HUES48 (cell line): ENCODE measurements around the gene MCRIP1.

Experiments
- H3K27ac ChIP-seq: one replicate; pipeline ENCODE4 v1.7.0; 2013; ENCODE audit warnings: low read depth, low read length, inconsistent platforms
- H3K27me3 ChIP-seq: 2 replicates; pipeline ENCODE4 v1.6.1; 2013; ENCODE audit warnings: mild to moderate bottlenecking, low read length; ENCODE audit not compliant: control insufficient read depth, insufficient read depth
- H3K36me3 ChIP-seq: 2 replicates; pipeline ENCODE4 v1.6.1; 2013; ENCODE audit warnings: low read length; ENCODE audit not compliant: control insufficient read depth, insufficient read depth
- H3K4me1 ChIP-seq: 2 replicates; pipeline ENCODE4 v1.6.1; 2013; ENCODE audit warnings: mild to moderate bottlenecking, low read length; ENCODE audit not compliant: control insufficient read depth, insufficient read depth
- H3K4me3 ChIP-seq: 2 replicates; pipeline ENCODE4 v1.5.1; 2013; ENCODE audit warnings: mild to moderate bottlenecking, low read depth, low read length
- H3K9ac ChIP-seq: 2 replicates; pipeline ENCODE4 v1.6.1; 2013; ENCODE audit warnings: mild to moderate bottlenecking, low read depth, low read length, moderate library complexity
- H3K9me3 ChIP-seq: 2 replicates; pipeline ENCODE4 v1.6.1; 2013; ENCODE audit warnings: low read length; ENCODE audit not compliant: control insufficient read depth, insufficient read depth

The MCRIP1 gene

DNA sequence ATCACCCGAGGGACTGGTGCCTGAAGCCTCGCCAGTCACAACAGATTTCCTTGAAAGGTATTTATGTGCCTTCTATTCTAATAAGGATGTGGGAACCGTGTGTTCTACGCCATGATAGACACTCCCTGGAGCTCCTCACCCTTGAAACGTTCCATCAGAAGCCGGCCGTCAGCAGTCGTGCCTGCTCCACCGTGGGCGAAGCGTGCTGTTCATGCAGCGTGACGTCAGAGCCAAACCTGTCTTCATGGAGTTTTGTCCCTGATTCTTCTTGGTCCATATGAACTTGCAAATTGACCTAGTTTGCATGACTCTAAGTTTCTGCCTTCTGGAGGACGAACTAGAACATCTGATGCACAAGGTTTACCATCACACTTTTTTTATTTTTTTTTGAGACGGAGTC, 6.2 kb upstream of the MCRIP1 start:
- Histone ChIP-seq H3K27ac (no peak overlapping the region), H3K4me1 (no peaks in the 10 kb centered on the region), H3K9ac (no peak overlapping the region), H3K9me3 (no peaks in the 10 kb centered on the region), H3K36me3 (peaks cover 15% of the 10 kb centered on the region), H3K4me3 (no peak overlapping the region), H3K27me3 (no peaks in the 10 kb centered on the region)

DNA sequence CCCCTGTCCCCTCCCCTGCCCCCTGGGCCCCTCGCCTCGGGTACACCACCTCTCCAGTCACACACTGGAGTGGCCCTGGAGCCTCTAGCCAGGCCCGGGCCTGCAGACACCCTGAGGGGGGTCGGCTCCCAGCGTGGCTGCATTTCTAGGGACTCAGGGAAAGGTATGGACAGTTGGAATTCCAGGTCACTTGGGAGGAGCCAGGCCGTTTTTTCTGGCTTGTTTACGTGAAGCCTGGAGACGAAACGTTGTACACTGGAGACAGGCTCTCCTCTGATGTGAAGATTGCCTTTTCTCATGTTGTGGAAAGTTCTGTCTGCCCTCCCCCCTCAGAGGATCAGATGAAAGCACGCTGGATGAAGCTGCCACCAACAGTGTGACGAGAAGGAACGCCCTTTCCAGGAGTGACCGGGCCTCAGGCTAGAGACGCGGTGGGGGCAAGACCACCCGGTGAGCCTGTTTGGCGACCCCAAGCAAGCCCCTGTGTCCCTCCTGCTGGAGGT, 5.7 kb upstream of the MCRIP1 start:
- no peaks in the 10 kb centered on the region for H3K4me1 ChIP-seq
- H3K27me3 ChIP-seq: no peaks in the 10 kb centered on the region
- H3K27ac ChIP-seq: no peak overlapping the region
- no peak overlapping the region for H3K9ac ChIP-seq
- peaks cover 10% of the 10 kb centered on the region for H3K36me3 ChIP-seq
- H3K4me3 ChIP-seq: no peak overlapping the region
- no peaks in the 10 kb centered on the region for H3K9me3 ChIP-seq

DNA sequence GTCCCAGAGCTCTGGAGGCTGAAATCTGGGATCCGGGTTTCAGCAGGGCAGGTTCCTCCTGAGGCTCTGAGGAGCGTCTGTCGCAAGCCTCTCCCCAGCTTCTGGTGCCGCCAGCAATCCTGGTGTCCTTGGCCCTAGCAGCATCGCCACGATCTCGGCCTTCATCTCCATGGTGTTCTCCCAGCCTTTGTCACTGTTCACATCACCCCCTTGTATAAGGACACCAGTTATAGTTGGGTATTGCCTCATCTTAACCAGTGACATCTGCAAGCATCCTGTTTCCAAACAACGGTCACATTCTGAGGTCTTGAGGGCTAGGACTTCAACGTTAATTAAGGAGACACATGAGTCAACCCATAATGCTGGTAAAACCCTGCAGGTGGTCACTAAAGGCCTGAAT, 4.5 kb upstream of the MCRIP1 start:
- Histone ChIP-seq H3K4me3 (no peak overlapping the region), H3K4me1 (no peaks in the 10 kb centered on the region), H3K9me3 (no peaks in the 10 kb centered on the region), H3K27me3 (no peaks in the 10 kb centered on the region), H3K9ac (no peak overlapping the region), H3K27ac (no peak overlapping the region), H3K36me3 (no peaks in the 10 kb centered on the region; the same call in 1 of the 2 replicates)

GRCh38 chr17:81834831-81835267, 1.8 kb upstream of the MCRIP1 start, which contains the start of gene PPP1R27:
PPP1R27 (minus strand) TSS chr17:81835050; CDS start chr17:81834953, 97 bp downstream.
- peak within 1 kb of the TSS; percentile 94 for H3K9ac ChIP-seq
- no peaks in the 10 kb centered on the region for H3K9me3 ChIP-seq
- peak within 1 kb of the TSS; percentile 90 for H3K4me3 ChIP-seq
- H3K4me1 ChIP-seq: peaks cover 8% of the 10 kb centered on the region
- peak within 1 kb of the TSS; percentile 94 for H3K27ac ChIP-seq
- no peaks in the 10 kb centered on the region for H3K36me3 ChIP-seq
- H3K27me3 ChIP-seq: no peaks in the 10 kb centered on the region

DNA sequence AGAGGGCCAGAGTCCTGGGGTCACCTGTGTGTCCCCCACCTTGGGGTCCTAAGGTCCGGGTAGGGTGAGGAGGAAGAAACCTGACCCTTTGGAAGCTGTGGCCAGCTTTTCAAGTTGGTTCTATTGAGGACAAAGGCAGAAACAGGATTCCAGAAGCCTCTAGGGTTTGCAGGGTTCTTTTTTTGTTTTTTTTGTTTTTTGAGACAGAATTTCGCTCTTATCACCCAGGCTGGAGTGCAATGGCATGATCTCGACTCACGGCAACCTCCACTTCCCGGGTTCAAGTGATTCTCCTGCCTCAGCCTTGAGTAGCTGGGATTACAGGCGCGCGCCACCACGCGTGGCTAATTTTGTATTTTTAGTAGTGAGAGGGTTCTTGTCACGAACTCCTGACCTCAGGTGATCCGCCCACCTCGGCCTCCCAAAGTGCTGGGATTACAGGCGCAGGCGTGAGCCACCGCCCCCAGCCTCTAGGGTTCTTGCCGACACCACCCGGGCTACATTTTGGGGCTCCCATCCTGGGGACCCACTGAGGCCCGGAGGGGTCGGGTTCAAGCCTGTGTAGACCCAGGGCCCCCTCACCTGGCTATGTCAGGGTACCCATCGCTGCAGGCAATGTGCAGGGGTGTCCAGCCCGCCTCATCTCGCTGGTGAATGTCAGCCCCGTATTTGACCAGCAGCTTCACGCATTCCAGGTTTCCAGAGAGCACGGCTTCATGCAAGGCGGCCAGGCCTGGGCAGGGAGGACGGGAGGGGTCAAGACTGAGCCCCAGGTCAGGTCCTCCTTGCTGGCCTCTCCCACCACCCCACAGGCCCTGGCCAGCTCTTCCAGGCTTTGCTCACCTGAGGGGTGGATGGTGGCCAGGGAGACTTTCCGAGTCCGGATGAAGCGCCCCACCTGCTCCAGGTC, 1.1 kb upstream of the MCRIP1 start:
- H3K36me3 ChIP-seq: no peaks in the 10 kb centered on the region
- H3K4me3 ChIP-seq: peak overlapping the region; percentile 90
- peak overlapping the region; percentile 94 for H3K27ac ChIP-seq
- H3K4me1 ChIP-seq: peaks cover 8% of the 10 kb centered on the region
- no peaks in the 10 kb centered on the region for H3K27me3 ChIP-seq
- H3K9me3 ChIP-seq: no peaks in the 10 kb centered on the region
- peak overlapping the region; percentile 94 for H3K9ac ChIP-seq

GRCh38 chr17:81832608-81833159, 407 bp downstream of the MCRIP1 start:
- H3K27ac ChIP-seq: peak overlapping the region; percentile 68

GRCh38 chr17:81831957-81832607, 1.0 kb downstream of the MCRIP1 start:
- Histone ChIP-seq H3K36me3 (no peaks in the 10 kb centered on the region), H3K9ac (peak overlapping the region; percentile 65; the same call in 1 of the 2 replicates), H3K27me3 (no peaks in the 10 kb centered on the region), H3K9me3 (no peaks in the 10 kb centered on the region), H3K4me1 (peaks cover 8% of the 10 kb centered on the region), H3K4me3 (peak overlapping the region; percentile 88), H3K27ac (peak overlapping the region; percentile 68)

More at GRCh38 chr17:81832608-81833159, 407 bp downstream of the MCRIP1 start:
- Histone ChIP-seq H3K36me3 (no peaks in the 10 kb centered on the region), H3K9me3 (no peaks in the 10 kb centered on the region), H3K27me3 (no peaks in the 10 kb centered on the region), H3K9ac (peak overlapping the region; percentile 65; the same call in 1 of the 2 replicates), H3K4me3 (peak overlapping the region; percentile 88), H3K4me1 (peaks cover 8% of the 10 kb centered on the region)

DNA sequence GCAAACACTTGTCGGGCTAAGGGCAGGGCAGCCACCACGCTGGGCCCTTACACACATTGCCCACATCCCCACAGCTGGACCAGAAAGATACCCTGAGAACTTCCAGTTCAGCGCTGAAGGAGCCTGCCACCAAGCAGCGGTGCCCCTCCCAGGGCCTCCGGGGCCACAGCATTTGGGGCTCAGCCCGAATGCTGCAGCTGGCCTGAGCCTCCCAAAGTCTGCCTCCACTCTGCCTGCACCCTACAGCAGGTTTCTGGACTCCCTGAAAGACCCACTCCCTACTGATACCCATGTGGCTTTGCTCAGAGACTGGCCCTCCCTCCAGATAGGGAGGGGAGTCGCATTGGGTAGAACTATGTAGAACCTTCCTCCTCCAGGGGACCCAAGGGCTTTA, 1.5 kb downstream of the MCRIP1 start:
- Histone ChIP-seq H3K4me3 (peak overlapping the region; percentile 88), H3K27ac (no peak overlapping the region), H3K9ac (no peak overlapping the region), H3K27me3 (no peaks in the 10 kb centered on the region), H3K4me1 (peaks cover 8% of the 10 kb centered on the region), H3K9me3 (no peaks in the 10 kb centered on the region), H3K36me3 (no peaks in the 10 kb centered on the region)

DNA sequence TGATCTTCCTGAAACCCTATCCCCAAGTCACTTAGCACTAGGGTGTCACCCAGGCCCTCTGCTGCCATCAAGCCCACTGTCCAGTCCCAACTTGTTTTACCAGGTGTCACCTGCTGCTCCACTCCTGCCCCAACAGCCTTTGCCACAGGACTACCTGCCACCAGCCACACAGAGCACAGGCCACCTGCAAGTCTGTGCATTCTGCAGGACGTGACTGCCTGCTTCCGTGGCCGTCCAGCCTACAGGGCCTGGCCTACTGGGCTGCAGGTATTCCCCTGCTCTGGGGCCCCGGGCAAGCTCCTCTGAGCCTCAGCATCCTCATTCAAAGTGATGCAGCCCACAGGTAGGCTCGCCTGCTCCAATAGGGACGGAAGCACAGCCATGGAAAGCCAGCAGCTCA, 3.2 kb downstream of the MCRIP1 start:
- no peaks in the 10 kb centered on the region for H3K36me3 ChIP-seq
- no peak overlapping the region for H3K4me3 ChIP-seq
- no peak overlapping the region for H3K27ac ChIP-seq
- H3K9ac ChIP-seq: no peak overlapping the region
- no peaks in the 10 kb centered on the region for H3K27me3 ChIP-seq
- H3K9me3 ChIP-seq: no peaks in the 10 kb centered on the region
- peaks cover 8% of the 10 kb centered on the region for H3K4me1 ChIP-seq

DNA sequence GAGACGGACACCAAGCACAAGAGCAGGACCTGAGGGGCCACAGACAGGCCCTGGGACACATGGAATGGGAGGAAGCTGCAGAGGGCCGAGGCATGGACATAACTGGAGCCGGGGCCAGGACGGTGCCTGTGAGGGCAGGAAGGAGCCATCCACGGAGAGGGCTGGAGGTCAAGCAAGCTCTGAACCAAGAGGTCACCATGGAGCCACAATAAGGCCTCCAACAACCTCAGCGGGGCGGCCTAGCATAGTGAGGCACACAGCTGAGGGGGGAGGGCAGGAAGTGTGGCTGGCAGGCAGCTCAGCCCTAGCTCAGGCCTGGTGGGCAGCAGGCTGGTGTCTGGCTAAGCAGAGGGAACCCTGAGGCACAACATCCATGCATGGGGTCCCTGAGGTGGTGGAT, 4.4 kb downstream of the MCRIP1 start:
- Histone ChIP-seq H3K36me3 (no peaks in the 10 kb centered on the region), H3K27me3 (no peaks in the 10 kb centered on the region), H3K9ac (no peak overlapping the region), H3K27ac (no peak overlapping the region), H3K9me3 (no peaks in the 10 kb centered on the region), H3K4me1 (peaks cover 8% of the 10 kb centered on the region), H3K4me3 (no peak overlapping the region)
